ENCODE data around the gene ARSD. TPM values are rescaled to one million over a fixed set of nuclear protein-coding genes. Genes with fewer than 3 reads are reported as not detected.
"Not testable (repeated sequence)": the region's sequence is repeated elsewhere in the genome, so short reads cannot be mapped to it uniquely, and the experiment has no call there.

Gene ARSD
- total RNA-seq, 1 experiment from 2014 or later = 42.0 TPM

- Mint-ChIP-seq H3K36me3 (ENCODE audit: insufficient read depth, unreplicated experiment) (peaks cover 30% of the 10 kb centered on the region), H3K27me3 (ENCODE audit: unreplicated experiment) (no peaks in the 10 kb centered on the region), H3K4me1 (ENCODE audit: low read depth, unreplicated experiment) (peaks cover 17% of the 10 kb centered on the region), H3K9me3 (ENCODE audit: low read depth, unreplicated experiment) (peaks cover 6% of the 10 kb centered on the region), H3K27ac (ENCODE audit: unreplicated experiment) (no peak overlapping the region), H3K4me3 (ENCODE audit: low read depth, unreplicated experiment) (no peak overlapping the region)
- CTCF ChIA-PET = no interaction called here
- intact Hi-C loops (cut with micrococcal nuclease; ENCODE audit: unreplicated experiment) = no loop called here
- no TSS peak for BruUV-seq (replicated peaks)
- TF ChIP-seq CTCF (IDR thresholded peaks at IDR 0.05; ENCODE audit: unreplicated experiment) = no peak
- no peak for DNase-seq
Observed at GRCh38 chrX:2901367-2902036, 27.6 kb downstream of the ARSD start.

- H3K27ac Mint-ChIP-seq (ENCODE audit: unreplicated experiment) = peak overlapping the region; percentile 97
- CTCF ChIA-PET = interaction anchor here (1.3 kb wide), 1 partner anchor 14 kb away, joined by 4 read pairs; no protein-coding TSS in a partner anchor
- no peaks in the 10 kb centered on the region for H3K27me3 Mint-ChIP-seq (ENCODE audit: unreplicated experiment)
- no peak for TF ChIP-seq CTCF (IDR thresholded peaks at IDR 0.05; ENCODE audit: unreplicated experiment)
- H3K4me1 Mint-ChIP-seq (ENCODE audit: low read depth, unreplicated experiment) = peaks cover 30% of the 10 kb centered on the region
- intact Hi-C loops (cut with micrococcal nuclease; ENCODE audit: unreplicated experiment) = loop anchor here (2.0 to 5.0 kb wide), 2 partner anchors 30 to 128 kb away; partner anchors contain the start of gene ARSD
- BruUV-seq (replicated peaks) = no TSS peak
- peak overlapping the region; percentile 69 for H3K4me3 Mint-ChIP-seq (ENCODE audit: low read depth, unreplicated experiment)
- H3K9me3 Mint-ChIP-seq (ENCODE audit: low read depth, unreplicated experiment) = peaks cover 6% of the 10 kb centered on the region
- DNase-seq = peak; percentile 68
- H3K36me3 Mint-ChIP-seq (ENCODE audit: insufficient read depth, unreplicated experiment) = peaks cover 35% of the 10 kb centered on the region
Observed at GRCh38 chrX:2898846-2899512, 30.2 kb downstream of the ARSD start.

- Mint-ChIP-seq H3K36me3 (ENCODE audit: insufficient read depth, unreplicated experiment) (peaks cover 35% of the 10 kb centered on the region), H3K4me3 (ENCODE audit: low read depth, unreplicated experiment) (peak overlapping the region; percentile 69), H3K4me1 (ENCODE audit: low read depth, unreplicated experiment) (peaks cover 33% of the 10 kb centered on the region), H3K27ac (ENCODE audit: unreplicated experiment) (peak overlapping the region; percentile 97)
- not testable (repeated sequence) for H3K9me3 Mint-ChIP-seq (ENCODE audit: low read depth, unreplicated experiment); H3K27me3 Mint-ChIP-seq (ENCODE audit: unreplicated experiment)
- peak; percentile 82 for DNase-seq
- TSS peak; percentile 83 for BruUV-seq (replicated peaks)
- CTCF ChIA-PET = interaction anchor here (1.3 kb wide), 1 partner anchor 15 kb away, joined by 4 read pairs; no protein-coding TSS in a partner anchor
- intact Hi-C loops (cut with micrococcal nuclease; ENCODE audit: unreplicated experiment) = loop anchor here (2.0 to 5.0 kb wide), 2 partner anchors 31 to 129 kb away; partner anchors contain the start of gene ARSD
Observed at GRCh38 chrX:2897690-2898623, 31.2 kb downstream of the ARSD start.

- BruUV-seq (replicated peaks) = no TSS peak
- H3K4me3 Mint-ChIP-seq (ENCODE audit: low read depth, unreplicated experiment) = peak overlapping the region; percentile 69
- no peak for DNase-seq
- no peaks in the 10 kb centered on the region for H3K27me3 Mint-ChIP-seq (ENCODE audit: unreplicated experiment)
- intact Hi-C loops (cut with micrococcal nuclease; ENCODE audit: unreplicated experiment) = loop anchor here (5.0 kb wide), 1 partner anchor 130 kb away; no protein-coding TSS in a partner anchor
- H3K36me3 Mint-ChIP-seq (ENCODE audit: insufficient read depth, unreplicated experiment) = peaks cover 31% of the 10 kb centered on the region
- H3K27ac Mint-ChIP-seq (ENCODE audit: unreplicated experiment) = peak overlapping the region; percentile 97
- H3K9me3 Mint-ChIP-seq (ENCODE audit: low read depth, unreplicated experiment) = no peaks in the 10 kb centered on the region
- CTCF ChIA-PET = interaction anchor here (1.3 kb wide), 1 partner anchor 16 kb away, joined by 4 read pairs; no protein-coding TSS in a partner anchor
- TF ChIP-seq CTCF (IDR thresholded peaks at IDR 0.05; ENCODE audit: unreplicated experiment) = no peak
- H3K4me1 Mint-ChIP-seq (ENCODE audit: low read depth, unreplicated experiment) = peaks cover 40% of the 10 kb centered on the region
Observed at GRCh38 chrX:2897311-2897689, 31.8 kb downstream of the ARSD start.
